K562 treated with DMSO at 1 percent for 4 hours (cell line): ENCODE results near the gene CCDC117. TPM values are rescaled to one million over a fixed set of nuclear protein-coding genes. Genes with fewer than 3 reads are reported as not detected.

ENCODE experiments used
- total RNA-seq: library from RNA; unstranded; fragments of 300-600 nt; gene quantifications from 2 replicates; pipeline ENCODE4 v1.2.3, GENCODE V29; 2022; ENCODE audit not compliant: insufficient read depth

CCDC117 gene, protein sequence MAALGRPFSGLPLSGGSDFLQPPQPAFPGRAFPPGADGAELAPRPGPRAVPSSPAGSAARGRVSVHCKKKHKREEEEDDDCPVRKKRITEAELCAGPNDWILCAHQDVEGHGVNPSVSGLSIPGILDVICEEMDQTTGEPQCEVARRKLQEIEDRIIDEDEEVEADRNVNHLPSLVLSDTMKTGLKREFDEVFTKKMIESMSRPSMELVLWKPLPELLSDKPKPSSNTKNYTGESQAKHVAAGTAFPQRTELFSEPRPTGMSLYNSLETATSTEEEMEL
- 14.7 and 15.4 TPM in 2 replicates for total RNA-seq

DNA sequence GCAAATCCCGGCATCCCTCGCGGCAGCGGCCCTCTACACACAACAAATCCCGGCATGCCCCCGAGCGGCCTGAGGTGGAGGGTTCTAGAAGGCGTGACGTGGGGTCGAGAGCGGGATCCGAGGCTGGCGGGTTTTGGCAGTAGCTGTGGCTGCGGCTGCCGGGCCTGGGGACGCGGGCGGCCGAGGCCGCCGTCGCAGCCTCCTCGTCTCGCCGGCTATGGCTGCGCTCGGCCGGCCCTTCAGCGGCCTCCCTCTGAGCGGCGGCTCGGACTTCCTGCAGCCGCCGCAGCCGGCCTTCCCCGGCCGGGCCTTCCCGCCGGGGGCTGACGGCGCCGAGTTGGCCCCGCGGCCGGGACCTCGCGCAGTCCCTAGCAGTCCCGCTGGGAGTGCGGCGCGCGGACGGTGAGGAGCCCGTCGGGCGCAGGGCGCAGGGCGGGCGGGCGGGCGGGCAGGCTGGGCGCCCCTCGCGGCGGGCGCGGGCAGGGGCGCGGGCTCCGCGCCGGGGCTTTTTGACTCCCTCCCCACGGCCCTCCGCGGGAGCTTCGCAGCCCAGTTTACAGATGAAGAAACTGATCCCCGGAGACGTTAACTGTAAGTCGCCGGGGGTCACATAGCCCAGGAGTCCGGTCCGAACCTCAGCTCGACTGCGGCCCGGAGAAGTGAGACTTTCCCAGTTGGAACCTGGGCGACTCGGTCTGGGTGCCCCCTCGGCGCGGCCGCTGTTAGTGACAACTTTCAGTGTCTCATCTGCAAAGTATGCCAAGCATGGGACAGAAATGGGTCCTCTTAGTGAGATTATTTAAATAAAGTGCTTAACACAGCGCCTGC lies at the start of gene CCDC117:
Gene CCDC117, plus strand, starts transcription at position 63 of the 828 bp plus-strand sequence. Its CDS starts 155 bp downstream, at position 218.

DNA sequence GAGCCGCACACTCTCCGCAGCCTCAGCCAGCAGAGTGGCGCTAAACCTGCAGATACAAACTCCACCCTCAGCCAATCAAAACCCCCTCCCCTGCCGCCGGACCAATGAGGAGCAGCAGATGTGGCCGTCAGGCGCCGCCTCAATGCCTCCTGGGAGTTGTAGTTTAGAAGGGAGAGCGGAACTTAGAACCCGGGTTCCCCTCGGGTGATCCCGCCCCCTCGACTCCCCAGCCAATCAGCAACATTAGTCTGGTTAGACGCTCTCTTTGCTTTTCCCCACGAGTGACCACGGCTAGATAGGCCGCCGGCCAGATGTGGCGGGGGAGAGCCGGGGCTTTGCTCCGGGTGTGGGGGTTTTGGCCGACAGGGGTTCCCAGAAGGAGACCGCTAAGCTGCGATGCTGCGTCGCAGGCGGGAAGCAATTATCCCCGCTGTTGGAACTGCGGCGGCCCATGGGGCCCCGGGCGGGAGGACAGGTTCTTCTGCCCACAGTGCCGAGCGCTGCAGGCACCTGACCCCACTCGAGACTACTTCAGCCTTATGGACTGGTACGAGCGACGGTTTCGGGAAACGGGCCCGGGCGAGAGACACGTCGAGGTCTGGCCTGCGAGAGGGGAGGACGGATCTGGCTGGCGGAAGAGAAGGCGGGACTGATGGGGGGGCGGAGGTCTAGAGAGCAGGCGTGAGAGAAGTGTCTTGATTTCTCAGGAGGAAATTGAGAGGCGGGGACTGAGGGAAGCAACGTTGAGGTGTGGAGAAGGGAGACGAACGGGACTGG lies 30.5 kb upstream of the CCDC117 start, which contains the start of the genes CHEK2 and HSCB:
Gene CHEK2, minus strand, starts transcription at position 36 of the 777 bp plus-strand sequence. CDS start 7,099 bp downstream, outside the sequence.
Gene HSCB, plus strand, starts transcription at position 255 of the 777 bp plus-strand sequence. Its CDS starts 57 bp downstream, at position 312.

DNA sequence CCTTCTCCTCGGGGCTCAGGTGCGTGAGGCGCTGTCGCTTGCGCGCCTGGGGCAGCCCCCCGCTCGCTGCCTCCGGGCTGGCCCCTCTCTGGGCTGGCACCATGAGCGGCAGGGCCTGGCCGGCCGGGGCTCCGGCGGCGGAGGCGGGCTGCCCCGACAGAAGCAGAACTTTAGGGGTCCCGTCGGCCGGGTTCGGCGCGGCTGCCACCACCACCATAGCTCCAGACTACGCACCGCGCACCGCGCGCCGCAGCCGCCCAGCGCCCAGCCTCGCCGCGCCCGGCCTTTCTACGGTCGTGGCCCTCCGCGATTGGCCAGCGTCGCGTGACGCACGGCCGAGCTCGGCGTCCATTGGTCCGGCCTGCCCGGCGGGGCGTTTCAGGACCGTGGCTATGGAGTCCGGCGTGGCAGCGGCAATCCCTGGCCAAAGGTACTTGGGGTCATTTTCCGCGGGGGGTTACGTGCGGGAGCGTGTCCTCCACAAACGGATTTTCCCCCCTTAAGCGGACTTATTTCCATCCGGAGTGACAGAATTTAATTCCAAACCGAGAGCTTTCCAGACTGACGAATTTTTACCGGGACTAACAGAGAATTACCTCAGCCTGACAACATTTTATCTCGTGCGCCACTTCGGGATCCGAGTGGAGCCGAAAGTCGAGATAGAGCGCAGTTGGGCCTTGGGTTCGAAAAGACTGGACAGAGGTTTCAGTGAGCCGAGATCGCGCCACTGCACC lies 28.0 kb downstream of the CCDC117 start, which contains the start of gene XBP1:
Gene XBP1, minus strand, starts transcription at position 262 of the 734 bp plus-strand sequence.

Other genes with a start within 250 kb of the CCDC117 start
- gene TTC28, start 92.9 kb upstream of the CCDC117 start, total RNA-seq, result 7.1 and 10.7 TPM in 2 replicates
- 48.6 and 60.9 TPM in 2 replicates for gene CHEK2, start 30.9 kb upstream of the CCDC117 start, total RNA-seq
- 13.6 and 16.2 TPM in 2 replicates for gene HSCB, start 30.7 kb upstream of the CCDC117 start, total RNA-seq
- gene XBP1, start 27.9 kb downstream of the CCDC117 start, total RNA-seq, result 171 and 185 TPM in 2 replicates
- 1.0 and 1.2 TPM in 2 replicates for gene ZNRF3, start 110.9 kb downstream of the CCDC117 start, total RNA-seq